MM.1S (cell line): ENCODE data around the gene NHLH2.

ENCODE experiments used
- DNase-seq: peaks from one replicate; pipeline ENCODE4 v3.0.0-alpha.2; 2015
- H2AFZ ChIP-seq: fragments of 300-600 bp; sonication (generic); 2 replicates; pipeline ENCODE4 v1.6.0; 2016; ENCODE audit warnings: antibody characterized with exemption, low read length
- H3F3A ChIP-seq: fragments of 300-600 bp; sonication (generic); 2 replicates; pipeline ENCODE4 v1.6.1; 2016; ENCODE audit warnings: mild to moderate bottlenecking, antibody characterized with exemption, low read length, moderate library complexity, mixed read lengths; ENCODE audit not compliant: insufficient read depth
- H3K27ac ChIP-seq: fragments of 300-600 bp; sonication (generic); 2 replicates; pipeline ENCODE4 v1.5.1; 2016; ENCODE audit warnings: mild to moderate bottlenecking, low read length
- H3K27me3 ChIP-seq: fragments of 300-600 bp; sonication (generic); replicated peaks from 2 replicates; pipeline ENCODE4 v1.6.0; 2016; ENCODE audit warnings: low read length; ENCODE audit not compliant: insufficient read depth
- H3K36me3 ChIP-seq: fragments of 300-600 bp; sonication (generic); replicated peaks from 2 replicates; pipeline ENCODE4 v1.6.1; 2016; ENCODE audit warnings: mild to moderate bottlenecking, low read length, mixed read lengths; ENCODE audit not compliant: insufficient read depth
- H3K4me1 ChIP-seq: fragments of 300-600 bp; sonication (generic); 2 replicates; pipeline ENCODE4 v1.6.1; 2016; ENCODE audit warnings: low read length, mixed read lengths
- H3K4me2 ChIP-seq: fragments of 300-600 bp; sonication (generic); 2 replicates; pipeline ENCODE4 v1.6.0; 2016; ENCODE audit warnings: low read depth, low read length
- H3K4me3 ChIP-seq: fragments of 300-600 bp; sonication (generic); 2 replicates; pipeline ENCODE4 v1.5.1; 2016; ENCODE audit warnings: low read length, mixed read lengths
- H3K79me2 ChIP-seq: fragments of 300-600 bp; sonication (generic); 2 replicates; pipeline ENCODE4 v1.6.1; 2016; ENCODE audit warnings: mixed run types, low read length, mixed read lengths
- H3K9ac ChIP-seq: fragments of 300-600 bp; sonication (generic); 2 replicates; pipeline ENCODE4 v1.6.1; 2016; ENCODE audit warnings: low read length, mixed read lengths
- H3K9me2 ChIP-seq: fragments of 300-600 bp; sonication (generic); replicated peaks from 2 replicates; pipeline ENCODE4 v1.6.1; 2016; ENCODE audit warnings: mild to moderate bottlenecking, low read length, mixed read lengths; ENCODE audit not compliant: insufficient read depth
- H3K9me3 ChIP-seq: fragments of 300-600 bp; sonication (generic); replicated peaks from 2 replicates; pipeline ENCODE4 v1.6.1; 2016; ENCODE audit warnings: mild to moderate bottlenecking, low read length, mixed read lengths; ENCODE audit not compliant: insufficient read depth
- H4K20me1 ChIP-seq: fragments of 300-600 bp; sonication (generic); 2 replicates; pipeline ENCODE4 v1.6.1; 2016; ENCODE audit warnings: mild to moderate bottlenecking, low read length, moderate library complexity, mixed read lengths; ENCODE audit not compliant: insufficient read depth
- CTCF ChIP-seq: fragments of 300-600 bp; sonication (generic); IDR thresholded peaks from 2 replicates; pipeline ENCODE4 v1.5.1; 2016; ENCODE audit warnings: antibody characterized with exemption, low read length, mixed read lengths
- EZH2 ChIP-seq: fragments of 300-600 bp; sonication (generic); optimal IDR thresholded peaks from 2 replicates; pipeline ENCODE3; 2017; ENCODE audit warnings: low read depth, mild to moderate bottlenecking, antibody characterized with exemption, low read length, mixed read lengths
- EZH2phosphoT487 ChIP-seq: fragments of 300-600 bp; sonication (generic); IDR thresholded peaks from 2 replicates; pipeline ENCODE4 v1.6.1; 2018; ENCODE audit warnings: antibody characterized with exemption, low read length

NHLH2 gene

GRCh38 chr1:115805597-115805996 lies 35.3 kb downstream of the NHLH2 start:
- no peak overlapping the region for H3K4me3 ChIP-seq
- H3K9me3 ChIP-seq, result no peaks in the 10 kb centered on the region
- no peaks in the 10 kb centered on the region for H3K9me2 ChIP-seq
- DNase-seq, result no peak
- no peaks in the 10 kb centered on the region for H3K36me3 ChIP-seq
- no peaks in the 10 kb centered on the region for H3K27me3 ChIP-seq
- H2AFZ ChIP-seq, result no peak overlapping the region
- TF ChIP-seq EZH2, result no peak
- TF ChIP-seq EZH2phosphoT487, result no peak
- no peak for TF ChIP-seq CTCF
- H3F3A ChIP-seq, result no peaks in the 10 kb centered on the region
- H3K9ac ChIP-seq, result no peak overlapping the region
- no peak overlapping the region for H3K4me2 ChIP-seq
- H3K27ac ChIP-seq, result no peak overlapping the region
- H3K4me1 ChIP-seq, result no peaks in the 10 kb centered on the region
- no peaks in the 10 kb centered on the region for H4K20me1 ChIP-seq
- no peaks in the 10 kb centered on the region for H3K79me2 ChIP-seq

GRCh38 chr1:115802416-115802815 lies 38.5 kb downstream of the NHLH2 start:
- no peak overlapping the region for H3K9ac ChIP-seq
- H3F3A ChIP-seq, result no peaks in the 10 kb centered on the region
- H3K4me2 ChIP-seq, result no peak overlapping the region
- H3K9me3 ChIP-seq, result no peaks in the 10 kb centered on the region
- H3K4me3 ChIP-seq, result no peak overlapping the region
- H3K36me3 ChIP-seq, result no peaks in the 10 kb centered on the region
- H2AFZ ChIP-seq, result no peak overlapping the region
- H4K20me1 ChIP-seq, result no peaks in the 10 kb centered on the region
- no peaks in the 10 kb centered on the region for H3K4me1 ChIP-seq
- H3K9me2 ChIP-seq, result no peaks in the 10 kb centered on the region
- no peaks in the 10 kb centered on the region for H3K79me2 ChIP-seq
- H3K27ac ChIP-seq, result no peak overlapping the region
- H3K27me3 ChIP-seq, result no peaks in the 10 kb centered on the region
- TF ChIP-seq CTCF (no peak), EZH2phosphoT487 (no peak), EZH2 (no peak)
- no peak for DNase-seq

- H3K9ac ChIP-seq, result no peak overlapping the region
- H3K36me3 ChIP-seq, result no peaks in the 10 kb centered on the region
- H3K4me3 ChIP-seq, result no peak overlapping the region
- TF ChIP-seq EZH2phosphoT487 (no peak), EZH2 (no peak), CTCF (no peak)
- H2AFZ ChIP-seq, result no peak overlapping the region
- no peaks in the 10 kb centered on the region for H3K4me1 ChIP-seq
- no peaks in the 10 kb centered on the region for H3K9me3 ChIP-seq
- no peaks in the 10 kb centered on the region for H3K9me2 ChIP-seq
- no peak for DNase-seq
- no peaks in the 10 kb centered on the region for H3K27me3 ChIP-seq
- H3K4me2 ChIP-seq, result no peak overlapping the region
- no peak overlapping the region for H3K27ac ChIP-seq
- H3F3A ChIP-seq, result no peaks in the 10 kb centered on the region
- no peaks in the 10 kb centered on the region for H3K79me2 ChIP-seq
- no peaks in the 10 kb centered on the region for H4K20me1 ChIP-seq
These were observed 43.4 kb downstream of the NHLH2 start for GRCh38 chr1:115797486-115797885.
